Measurements from ENCODE around the gene JSRP1.

JSRP1 gene

GRCh38 chr19:2240881-2241760, 15.1 kb downstream of the JSRP1 start:
- H3K36me3 ChIP-seq (ENCODE audit: insufficient read depth, insufficient read length, low read length): peaks cover 82% of the 10 kb centered on the region
- peaks cover 34% of the 10 kb centered on the region for H3K4me1 ChIP-seq (ENCODE audit: insufficient read depth, insufficient read length)
- peak overlapping the region; percentile 65 for H3K9ac ChIP-seq (ENCODE audit: insufficient read length, low read depth)

GRCh38 chr19:2239771-2240770, 16.1 kb downstream of the JSRP1 start:
- Histone ChIP-seq H3K4me3 (ENCODE audit: insufficient read length, low read depth) (peak overlapping the region; percentile 12), H3K27me3 (ENCODE audit: insufficient read depth, insufficient read length) (no peaks in the 10 kb centered on the region), H3K4me1 (ENCODE audit: insufficient read depth, insufficient read length) (peaks cover 34% of the 10 kb centered on the region), H3K36me3 (ENCODE audit: insufficient read depth, insufficient read length, low read length) (peaks cover 76% of the 10 kb centered on the region), H3K9ac (ENCODE audit: insufficient read length, low read depth) (peak overlapping the region; percentile 65), H3K9me3 (ENCODE audit: insufficient read depth, low read length) (no peaks in the 10 kb centered on the region)
- DNase-seq (ENCODE audit: low read depth, low spot score): no peak
- TF ChIP-seq ZNF274 (IDR thresholded peaks at IDR 0.05; ENCODE audit: low read depth, low read length) (no peak), YY1 (IDR thresholded peaks at IDR 0.05; ENCODE audit: insufficient read depth, insufficient read length) (no peak)

More at GRCh38 chr19:2240881-2241760, 15.1 kb downstream of the JSRP1 start:
- no peaks in the 10 kb centered on the region for H3K27me3 ChIP-seq (ENCODE audit: insufficient read depth, insufficient read length)
- no peak for DNase-seq (ENCODE audit: low read depth, low spot score)
- TF ChIP-seq YY1 (IDR thresholded peaks at IDR 0.05; ENCODE audit: insufficient read depth, insufficient read length): no peak
- no peak for TF ChIP-seq SUZ12 (IDR thresholded peaks at IDR 0.05; ENCODE audit: extremely low read depth, insufficient read depth, insufficient read length)
- no peak for TF ChIP-seq ZNF274 (IDR thresholded peaks at IDR 0.05; ENCODE audit: low read depth, low read length)
- H3K4me3 ChIP-seq (ENCODE audit: insufficient read length, low read depth): no peak overlapping the region
- H3K9me3 ChIP-seq (ENCODE audit: insufficient read depth, low read length): no peaks in the 10 kb centered on the region

GRCh38 chr19:2239173-2239572, 17.0 kb downstream of the JSRP1 start:
- peaks cover 76% of the 10 kb centered on the region for H3K36me3 ChIP-seq (ENCODE audit: insufficient read depth, insufficient read length, low read length)
- no peak for TF ChIP-seq SUZ12 (IDR thresholded peaks at IDR 0.05; ENCODE audit: extremely low read depth, insufficient read depth, insufficient read length)
- no peak for TF ChIP-seq YY1 (IDR thresholded peaks at IDR 0.05; ENCODE audit: insufficient read depth, insufficient read length)
- TF ChIP-seq ZNF274 (IDR thresholded peaks at IDR 0.05; ENCODE audit: low read depth, low read length): no peak
- DNase-seq (ENCODE audit: low read depth, low spot score): no peak
- H3K9me3 ChIP-seq (ENCODE audit: insufficient read depth, low read length): no peaks in the 10 kb centered on the region
- H3K9ac ChIP-seq (ENCODE audit: insufficient read length, low read depth): peak overlapping the region; percentile 62
- H3K4me1 ChIP-seq (ENCODE audit: insufficient read depth, insufficient read length): peaks cover 35% of the 10 kb centered on the region
- H3K4me3 ChIP-seq (ENCODE audit: insufficient read length, low read depth): peak overlapping the region; percentile 12
- H3K27me3 ChIP-seq (ENCODE audit: insufficient read depth, insufficient read length): no peaks in the 10 kb centered on the region

GRCh38 chr19:2237869-2238153, 18.4 kb downstream of the JSRP1 start:
- Histone ChIP-seq H3K36me3 (ENCODE audit: insufficient read depth, insufficient read length, low read length) (peaks cover 76% of the 10 kb centered on the region), H3K4me3 (ENCODE audit: insufficient read length, low read depth) (peak overlapping the region; percentile 90), H3K4me1 (ENCODE audit: insufficient read depth, insufficient read length) (peaks cover 41% of the 10 kb centered on the region), H3K9ac (ENCODE audit: insufficient read length, low read depth) (peak overlapping the region; percentile 99), H3K27me3 (ENCODE audit: insufficient read depth, insufficient read length) (no peaks in the 10 kb centered on the region), H3K9me3 (ENCODE audit: insufficient read depth, low read length) (no peaks in the 10 kb centered on the region)
- TF ChIP-seq YY1 (IDR thresholded peaks at IDR 0.05; ENCODE audit: insufficient read depth, insufficient read length): no peak
- no peak for TF ChIP-seq SUZ12 (IDR thresholded peaks at IDR 0.05; ENCODE audit: extremely low read depth, insufficient read depth, insufficient read length)
- no peak for TF ChIP-seq ZNF274 (IDR thresholded peaks at IDR 0.05; ENCODE audit: low read depth, low read length)
- DNase-seq (ENCODE audit: low read depth, low spot score): no peak

- Histone ChIP-seq H3K36me3 (ENCODE audit: insufficient read depth, insufficient read length, low read length) (peaks cover 76% of the 10 kb centered on the region), H3K9ac (ENCODE audit: insufficient read length, low read depth) (peak overlapping the region; percentile 99), H3K9me3 (ENCODE audit: insufficient read depth, low read length) (no peaks in the 10 kb centered on the region), H3K27me3 (ENCODE audit: insufficient read depth, insufficient read length) (no peaks in the 10 kb centered on the region), H3K4me3 (ENCODE audit: insufficient read length, low read depth) (peak overlapping the region; percentile 90), H3K4me1 (ENCODE audit: insufficient read depth, insufficient read length) (peaks cover 40% of the 10 kb centered on the region)
- TF ChIP-seq SUZ12 (IDR thresholded peaks at IDR 0.05; ENCODE audit: extremely low read depth, insufficient read depth, insufficient read length) (no peak), YY1 (IDR thresholded peaks at IDR 0.05; ENCODE audit: insufficient read depth, insufficient read length) (no peak), ZNF274 (IDR thresholded peaks at IDR 0.05; ENCODE audit: low read depth, low read length) (no peak)
- no peak for DNase-seq (ENCODE audit: low read depth, low spot score)
Observed at GRCh38 chr19:2237051-2237868, 19.0 kb downstream of the JSRP1 start.

- peaks cover 76% of the 10 kb centered on the region for H3K36me3 ChIP-seq (ENCODE audit: insufficient read depth, insufficient read length, low read length)
- peak within 1 kb of the TSS; percentile 99 for H3K9ac ChIP-seq (ENCODE audit: insufficient read length, low read depth)
- H3K27me3 ChIP-seq (ENCODE audit: insufficient read depth, insufficient read length): no peaks in the 10 kb centered on the region
- peaks cover 41% of the 10 kb centered on the region for H3K4me1 ChIP-seq (ENCODE audit: insufficient read depth, insufficient read length)
- no peak for TF ChIP-seq YY1 (IDR thresholded peaks at IDR 0.05; ENCODE audit: insufficient read depth, insufficient read length)
- no peak for TF ChIP-seq ZNF274 (IDR thresholded peaks at IDR 0.05; ENCODE audit: low read depth, low read length)
- TF ChIP-seq SUZ12 (IDR thresholded peaks at IDR 0.05; ENCODE audit: extremely low read depth, insufficient read depth, insufficient read length): no peak
- DNase-seq (ENCODE audit: low read depth, low spot score): peak; percentile 96
- H3K4me3 ChIP-seq (ENCODE audit: insufficient read length, low read depth): peak within 1 kb of the TSS; percentile 90
- H3K9me3 ChIP-seq (ENCODE audit: insufficient read depth, low read length): no peaks in the 10 kb centered on the region
Observed at GRCh38 chr19:2236314-2237050, 19.7 kb downstream of the JSRP1 start, which contains the start of the genes PLEKHJ1 and SF3A2. Gene PLEKHJ1 (minus strand): TSS chr19:2236329. CDS start chr19:2236248, 81 bp downstream. Gene SF3A2 (plus strand): TSS chr19:2236824. CDS start chr19:2243419, 6,595 bp downstream.
